HG02884 (cell line): Measurements from ENCODE around the gene ERN2.

Experiments
- ATAC-seq: cut with Tn5 transposase; IDR thresholded peaks from one replicate; pipeline ENCODE4 v1.9.1; 2021; ENCODE audit warnings: mild to moderate bottlenecking, moderate library complexity; ENCODE audit not compliant: unreplicated experiment

Gene ERN2

DNA sequence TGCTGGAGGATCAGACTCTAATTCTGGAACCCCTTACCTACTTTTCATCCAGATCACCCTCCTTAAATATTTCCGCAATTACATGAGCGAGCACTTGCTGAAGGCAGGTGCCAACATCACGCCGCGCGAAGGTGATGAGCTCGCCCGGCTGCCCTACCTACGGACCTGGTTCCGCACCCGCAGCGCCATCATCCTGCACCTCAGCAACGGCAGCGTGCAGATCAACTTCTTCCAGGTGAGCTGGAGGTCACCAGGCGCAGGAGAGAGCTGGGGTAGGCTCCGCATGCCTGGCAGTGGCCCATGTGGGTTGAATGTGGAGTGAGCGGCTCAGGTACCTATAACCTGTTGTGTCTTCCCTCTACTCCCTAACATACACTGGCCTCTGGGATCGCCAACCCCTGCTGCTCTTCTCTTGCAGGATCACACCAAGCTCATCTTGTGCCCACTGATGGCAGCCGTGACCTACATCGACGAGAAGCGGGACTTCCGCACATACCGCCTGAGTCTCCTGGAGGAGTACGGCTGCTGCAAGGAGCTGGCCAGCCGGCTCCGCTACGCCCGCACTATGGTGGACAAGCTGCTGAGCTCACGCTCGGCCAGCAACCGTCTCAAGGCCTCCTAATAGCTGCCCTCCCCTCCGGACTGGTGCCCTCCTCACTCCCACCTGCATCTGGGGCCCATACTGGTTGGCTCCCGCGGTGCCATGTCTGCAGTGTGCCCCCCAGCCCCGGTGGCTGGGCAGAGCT, 23.4 kb downstream of the ERN2 start:
- no peak for ATAC-seq

DNA sequence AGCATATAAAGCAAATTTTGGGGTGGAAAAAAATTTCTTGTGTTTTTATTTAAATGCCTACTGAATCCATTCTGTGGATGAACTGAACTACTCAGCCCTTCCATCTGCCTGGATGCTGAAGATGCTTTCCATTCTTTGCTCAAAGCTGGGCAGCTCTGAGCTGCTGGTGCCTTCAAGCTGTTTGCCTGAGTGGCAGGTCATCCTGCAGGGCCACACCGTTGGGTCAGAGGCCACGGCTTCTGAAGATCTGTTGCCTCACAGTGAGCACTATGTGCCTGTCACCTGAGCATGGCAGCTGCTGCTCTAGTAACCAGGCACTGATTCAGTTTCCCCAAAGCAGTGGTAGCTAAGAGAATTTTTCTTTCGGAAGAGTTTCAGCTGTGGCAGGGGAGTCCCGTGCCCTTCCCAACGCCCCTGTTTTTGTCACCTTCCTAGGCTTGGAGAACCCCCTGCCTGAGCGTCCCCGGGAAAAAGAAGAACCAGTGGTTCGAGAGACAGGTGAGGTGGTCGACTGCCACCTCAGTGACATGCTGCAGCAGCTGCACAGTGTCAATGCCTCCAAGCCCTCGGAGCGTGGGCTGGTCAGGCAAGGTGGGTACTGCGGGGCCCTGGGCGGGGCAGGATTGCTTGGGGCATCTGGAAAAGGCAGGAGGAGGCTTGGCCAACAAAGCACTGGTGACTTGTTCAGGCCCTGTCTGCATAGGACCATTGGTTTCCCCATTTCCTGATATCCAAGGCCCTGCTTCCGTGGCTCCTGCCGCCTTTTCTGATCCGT, 25.8 kb downstream of the ERN2 start:
- ATAC-seq: no peak

DNA sequence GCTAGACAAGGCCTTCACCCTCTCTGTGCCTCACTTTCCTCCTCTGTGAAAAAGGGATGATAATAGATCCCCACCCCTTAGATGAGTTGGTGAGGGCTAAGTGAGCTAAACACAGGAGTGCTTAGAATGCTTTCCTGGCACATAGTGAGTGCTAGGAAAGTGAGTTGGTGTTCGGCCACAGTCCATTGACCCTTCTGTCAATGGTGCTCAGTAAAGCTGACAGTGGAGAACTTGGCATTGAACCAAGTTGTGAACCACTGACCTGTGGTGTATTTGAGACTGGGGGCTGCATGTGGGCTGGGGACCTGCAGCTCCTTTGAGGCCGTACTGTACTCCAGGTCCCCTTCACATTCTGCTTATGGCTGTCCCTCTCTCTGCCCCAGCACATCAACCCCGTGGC, 29.5 kb downstream of the ERN2 start:
- ATAC-seq: no peak

GRCh38 chr16:23682181-23682580, 30.8 kb downstream of the ERN2 start:
- ATAC-seq: no peak

DNA sequence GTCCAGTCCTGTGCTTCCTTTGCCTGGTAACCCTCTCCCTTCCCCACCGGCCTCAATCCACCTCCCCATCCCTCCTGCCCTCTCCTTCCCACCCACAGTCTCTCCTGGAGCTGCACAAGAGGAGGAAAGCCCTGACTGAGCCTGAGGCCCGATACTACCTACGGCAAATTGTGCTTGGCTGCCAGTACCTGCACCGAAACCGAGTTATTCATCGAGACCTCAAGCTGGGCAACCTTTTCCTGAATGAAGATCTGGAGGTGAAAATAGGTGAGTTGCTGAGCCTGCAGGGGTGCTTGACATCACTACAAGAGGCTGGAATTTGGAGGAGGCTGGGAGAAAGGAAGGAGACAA, 33.1 kb downstream of the ERN2 start:
- no peak for ATAC-seq

- no peak for ATAC-seq
Measured at GRCh38 chr16:23679274-23679985, 33.6 kb downstream of the ERN2 start.

DNA sequence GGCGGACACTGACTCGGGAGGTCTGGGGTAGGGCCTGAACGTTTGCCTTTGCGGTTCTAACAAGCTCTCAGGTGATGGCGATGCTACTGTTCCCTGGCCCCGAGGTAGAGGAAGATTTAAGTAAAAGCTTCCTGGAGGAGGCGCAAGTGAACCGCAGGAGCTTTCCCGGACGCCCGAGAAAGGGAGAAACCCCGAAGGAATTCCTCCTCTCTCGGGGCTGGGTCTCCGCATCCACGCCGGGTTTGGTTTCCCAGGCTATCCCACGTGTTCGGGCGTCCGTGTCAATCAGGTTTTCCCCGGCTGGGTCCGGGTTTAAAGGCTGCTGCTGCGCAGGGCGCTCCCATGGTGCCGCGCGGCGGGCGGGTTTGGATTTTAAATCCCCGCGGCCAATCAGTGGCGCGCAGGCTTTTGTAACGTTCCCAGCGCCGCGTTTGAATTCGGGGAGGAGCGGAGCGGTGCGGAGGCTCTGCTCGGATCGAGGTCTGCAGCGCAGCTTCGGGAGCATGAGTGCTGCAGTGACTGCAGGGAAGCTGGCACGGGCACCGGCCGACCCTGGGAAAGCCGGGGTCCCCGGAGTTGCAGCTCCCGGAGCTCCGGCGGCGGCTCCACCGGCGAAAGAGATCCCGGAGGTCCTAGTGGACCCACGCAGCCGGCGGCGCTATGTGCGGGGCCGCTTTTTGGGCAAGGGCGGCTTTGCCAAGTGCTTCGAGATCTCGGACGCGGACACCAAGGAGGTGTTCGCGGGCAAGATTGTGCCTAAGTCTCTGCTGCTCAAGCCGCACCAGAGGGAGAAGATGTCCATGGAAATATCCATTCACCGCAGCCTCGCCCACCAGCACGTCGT, 34.4 kb downstream of the ERN2 start, which contains the start of gene PLK1:
TSS of gene PLK1 (plus strand) at position 460 of the 844 bp plus-strand sequence. CDS start at position 504, 44 bp downstream.
- peak; percentile 85 for ATAC-seq

DNA sequence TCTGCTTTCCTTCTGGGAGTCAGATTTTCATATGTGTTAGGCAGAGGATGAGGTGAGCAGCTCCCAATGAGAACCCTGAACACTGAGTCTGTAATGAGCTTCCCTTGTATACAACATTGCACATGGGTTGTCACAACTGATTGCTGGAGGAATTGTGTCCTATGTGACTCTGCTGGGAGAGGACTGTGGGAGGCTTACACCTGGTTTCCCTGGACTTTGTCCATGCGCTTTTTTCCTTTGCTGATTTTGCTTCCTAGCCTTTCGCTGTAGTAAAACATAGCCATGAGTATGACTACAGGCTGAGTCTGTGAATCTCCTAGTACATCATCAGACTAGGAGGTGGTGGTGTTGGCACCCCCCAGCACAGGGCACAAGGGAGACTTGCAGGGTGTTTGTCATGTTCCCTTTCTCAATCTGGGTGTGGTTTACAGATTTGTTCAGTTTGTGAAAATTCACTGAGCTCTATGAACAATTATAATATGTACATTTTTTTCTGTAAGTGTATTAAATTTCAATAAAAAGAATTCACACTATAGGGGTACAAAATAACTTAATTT, 36.0 kb downstream of the ERN2 start:
- ATAC-seq: no peak

GRCh38 chr16:23673971-23674614, 38.9 kb downstream of the ERN2 start:
- ATAC-seq: no peak

- peak; percentile 92 for ATAC-seq
Measured at GRCh38 chr16:23670137-23670776, 42.8 kb downstream of the ERN2 start.

- ATAC-seq: no peak
Measured at GRCh38 chr16:23668873-23669272, 44.1 kb downstream of the ERN2 start.

DNA sequence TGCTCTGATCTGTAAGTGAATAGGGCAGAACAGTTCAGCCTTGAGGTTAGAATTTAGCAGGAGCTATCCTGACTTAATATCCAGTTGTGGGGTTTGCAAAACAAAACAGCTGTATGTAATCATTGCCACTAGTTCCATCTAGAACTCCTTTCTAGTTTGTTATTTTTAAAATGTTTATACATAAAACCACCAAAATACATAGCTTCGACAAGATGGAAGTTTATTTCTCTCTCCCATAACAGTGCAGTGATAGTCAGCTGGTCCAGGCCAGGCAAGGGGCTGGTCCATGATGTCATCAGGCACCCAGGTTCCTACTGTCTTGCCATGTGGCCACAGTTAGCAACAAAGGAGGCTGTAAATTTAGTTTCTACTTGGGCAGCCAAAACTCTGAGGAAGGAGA, 44.8 kb downstream of the ERN2 start:
- no peak for ATAC-seq

DNA sequence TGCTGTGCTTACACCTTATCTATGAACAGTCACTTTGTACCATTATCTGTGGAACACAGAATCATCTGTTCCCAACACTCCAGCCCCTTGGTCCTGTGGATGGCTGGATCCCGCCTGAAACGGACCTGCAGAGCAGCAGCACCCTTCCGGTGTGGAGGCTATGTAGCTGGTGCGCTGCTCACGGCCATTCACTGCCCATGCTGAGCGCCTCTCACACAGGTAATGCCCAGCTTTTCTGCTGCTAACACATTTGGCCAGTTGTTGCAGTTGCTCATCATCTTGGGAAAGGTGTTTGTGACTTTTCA, 45.7 kb downstream of the ERN2 start:
- no peak for ATAC-seq

DNA sequence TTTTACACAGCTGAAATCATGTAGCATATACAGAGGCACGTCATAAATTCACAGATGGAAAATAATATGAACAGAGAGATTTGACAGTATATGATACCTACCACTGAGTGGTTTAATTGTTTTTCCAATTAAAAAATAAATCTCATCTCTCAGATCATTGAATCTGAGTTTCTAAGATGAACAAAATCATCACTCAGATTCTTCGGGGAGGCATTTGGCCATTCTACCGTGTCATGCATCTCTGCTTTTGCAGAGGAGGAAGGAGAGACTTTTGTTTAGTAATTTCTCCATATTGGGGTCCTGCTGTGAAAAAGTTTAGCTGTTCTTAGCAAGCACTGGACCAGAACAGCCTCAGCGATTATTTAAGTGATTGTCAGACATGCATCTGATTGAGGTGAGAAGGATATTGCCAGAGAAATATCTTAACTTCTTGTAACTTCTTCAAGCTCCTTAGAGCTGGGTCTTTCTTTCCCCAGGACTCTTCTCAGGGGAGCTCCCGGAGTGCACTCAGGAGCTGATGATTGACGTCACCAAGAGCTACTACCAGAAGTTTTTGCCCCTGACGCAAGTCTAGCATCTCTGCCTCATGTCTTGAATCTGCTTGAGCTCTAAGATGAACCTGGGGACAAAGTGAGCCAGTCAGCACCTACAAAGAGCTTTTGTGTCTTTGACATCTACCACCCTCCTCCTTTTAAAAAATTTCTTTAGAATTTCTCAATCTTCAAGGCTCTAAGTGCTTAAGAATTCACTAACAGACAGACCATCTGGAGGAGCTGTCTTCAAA, 46.3 kb downstream of the ERN2 start:
- ATAC-seq: no peak

DNA sequence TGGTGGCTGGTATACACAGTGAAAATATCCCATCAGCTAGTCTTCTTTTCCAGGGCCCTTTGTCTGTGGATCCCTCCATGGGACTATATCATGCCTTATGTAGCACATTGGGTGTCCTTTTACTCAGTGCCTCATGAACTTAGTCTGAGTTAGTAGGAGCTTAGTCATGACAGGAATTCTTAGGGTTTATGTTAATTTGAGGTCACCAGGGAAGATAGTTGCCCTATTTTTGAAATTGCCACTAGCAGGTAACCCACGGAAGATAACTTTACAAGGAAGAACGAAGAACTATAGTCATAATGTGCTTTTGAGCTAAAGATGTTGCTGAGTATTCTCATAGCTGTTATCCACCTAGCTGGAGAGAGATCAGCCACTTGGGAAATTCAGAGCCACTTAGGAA, 49.1 kb downstream of the ERN2 start:
- no peak for ATAC-seq

DNA sequence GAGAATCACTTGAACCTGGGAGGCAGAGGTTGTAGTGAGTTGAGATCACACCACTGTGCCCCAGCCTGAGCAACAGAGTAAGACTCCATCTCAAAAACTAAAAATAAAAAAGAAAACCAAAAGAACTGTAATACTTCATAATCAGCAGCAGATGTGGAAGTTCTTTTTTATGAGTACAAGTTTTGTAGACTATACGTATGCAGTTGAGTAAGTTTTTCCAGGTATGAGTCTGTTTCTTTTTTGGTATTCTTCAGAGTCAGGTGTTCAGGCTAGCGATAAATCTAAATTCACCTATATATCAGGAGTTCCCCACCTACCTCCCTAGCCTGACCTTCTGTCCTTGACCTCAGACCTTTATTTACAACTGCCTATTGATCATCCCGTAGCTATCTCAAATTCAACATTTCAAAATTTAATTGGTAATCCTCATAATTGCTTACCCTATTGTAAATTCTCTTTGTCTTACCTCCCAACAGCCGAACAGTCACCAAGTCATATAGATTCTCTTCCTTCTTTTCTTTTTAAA, 61.0 kb downstream of the ERN2 start:
- ATAC-seq: no peak

GRCh38 chr16:23650674-23651416, 62.2 kb downstream of the ERN2 start:
- ATAC-seq: no peak

DNA sequence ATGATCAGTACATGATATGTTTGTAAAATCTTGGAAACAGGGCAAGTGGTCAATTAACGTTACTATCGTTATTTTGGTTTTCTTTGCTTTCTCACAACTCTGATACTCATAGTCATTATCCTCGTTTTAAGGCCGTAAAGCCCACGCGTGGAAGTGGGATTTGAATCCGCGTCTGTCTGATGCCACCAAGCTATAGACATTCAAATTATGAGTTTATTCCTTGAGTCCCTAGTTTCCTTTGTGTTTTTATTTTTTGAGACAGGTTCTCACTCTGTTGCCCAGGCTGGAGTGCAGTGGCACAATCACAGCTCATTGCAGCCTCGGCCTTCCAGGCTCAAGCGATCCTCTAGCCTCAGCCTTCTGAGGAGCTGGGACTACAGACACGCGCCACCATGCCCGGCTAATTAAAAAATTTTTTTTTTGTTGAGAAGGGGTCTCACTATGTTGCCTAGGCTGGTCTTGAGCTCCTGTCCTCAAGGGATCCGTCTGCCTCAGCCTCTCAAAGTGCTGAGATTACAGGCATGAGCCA, 70.7 kb downstream of the ERN2 start:
- ATAC-seq: no peak
